ENCODE data around the gene SH3BP5.
A peak's percentile ranks its signal among the peaks of the same experiment; 100 is the strongest.

Gene SH3BP5

GRCh38 chr3:15290736-15291135 lies 41.6 kb downstream of the SH3BP5 start:
- Histone ChIP-seq H3K4me3 (ENCODE audit: low read depth, low read length) (no peak overlapping the region), H3K27ac (no peak overlapping the region), H3K27me3 (replicated peaks) (no peaks in the 10 kb centered on the region), H3K36me3 (replicated peaks) (no peaks in the 10 kb centered on the region)
- in situ Hi-C loops (cut with HindIII; ENCODE audit: low pct_ligation_motif_present, low sequenced_read_pairs), result no loop called here
- TF ChIP-seq CTCF (IDR thresholded peaks at IDR 0.05; ENCODE audit: low read depth, low read length, missing control alignments), result no peak
- DNase-seq, result no peak

GRCh38 chr3:15289661-15290060 lies 42.7 kb downstream of the SH3BP5 start:
- no peak for TF ChIP-seq CTCF (IDR thresholded peaks at IDR 0.05; ENCODE audit: low read depth, low read length, missing control alignments)
- H3K27ac ChIP-seq, result no peak overlapping the region
- in situ Hi-C loops (cut with HindIII; ENCODE audit: low pct_ligation_motif_present, low sequenced_read_pairs), result no loop called here
- no peaks in the 10 kb centered on the region for H3K36me3 ChIP-seq (replicated peaks)
- no peaks in the 10 kb centered on the region for H3K27me3 ChIP-seq (replicated peaks)
- H3K4me3 ChIP-seq (ENCODE audit: low read depth, low read length), result no peak overlapping the region
- no peak for DNase-seq

GRCh38 chr3:15288331-15289035 lies 43.9 kb downstream of the SH3BP5 start:
- in situ Hi-C loops (cut with HindIII; ENCODE audit: low pct_ligation_motif_present, low sequenced_read_pairs), result no loop called here
- Histone ChIP-seq H3K4me3 (ENCODE audit: low read depth, low read length) (no peak overlapping the region), H3K36me3 (replicated peaks) (no peaks in the 10 kb centered on the region), H3K27me3 (replicated peaks) (no peaks in the 10 kb centered on the region), H3K27ac (no peak overlapping the region)
- no peak for DNase-seq
- TF ChIP-seq CTCF (IDR thresholded peaks at IDR 0.05; ENCODE audit: low read depth, low read length, missing control alignments), result no peak

- Histone ChIP-seq H3K4me3 (ENCODE audit: low read depth, low read length) (no peak overlapping the region), H3K27ac (no peak overlapping the region), H3K27me3 (replicated peaks) (no peaks in the 10 kb centered on the region), H3K36me3 (replicated peaks) (no peaks in the 10 kb centered on the region)
- in situ Hi-C loops (cut with HindIII; ENCODE audit: low pct_ligation_motif_present, low sequenced_read_pairs), result no loop called here
- TF ChIP-seq CTCF (IDR thresholded peaks at IDR 0.05; ENCODE audit: low read depth, low read length, missing control alignments), result no peak
- DNase-seq, result peak; percentile 55
Measured at GRCh38 chr3:15287565-15288330, 44.6 kb downstream of the SH3BP5 start.

GRCh38 chr3:15286022-15286421 lies 46.4 kb downstream of the SH3BP5 start:
- in situ Hi-C loops (cut with HindIII; ENCODE audit: low pct_ligation_motif_present, low sequenced_read_pairs), result no loop called here
- TF ChIP-seq CTCF (IDR thresholded peaks at IDR 0.05; ENCODE audit: low read depth, low read length, missing control alignments), result no peak
- H3K36me3 ChIP-seq (replicated peaks), result no peaks in the 10 kb centered on the region
- no peak overlapping the region for H3K4me3 ChIP-seq (ENCODE audit: low read depth, low read length)
- H3K27me3 ChIP-seq (replicated peaks), result no peaks in the 10 kb centered on the region
- H3K27ac ChIP-seq, result no peak overlapping the region
- no peak for DNase-seq
